Measurements from ENCODE around the gene FAM3C.

FAM3C gene

DNA sequence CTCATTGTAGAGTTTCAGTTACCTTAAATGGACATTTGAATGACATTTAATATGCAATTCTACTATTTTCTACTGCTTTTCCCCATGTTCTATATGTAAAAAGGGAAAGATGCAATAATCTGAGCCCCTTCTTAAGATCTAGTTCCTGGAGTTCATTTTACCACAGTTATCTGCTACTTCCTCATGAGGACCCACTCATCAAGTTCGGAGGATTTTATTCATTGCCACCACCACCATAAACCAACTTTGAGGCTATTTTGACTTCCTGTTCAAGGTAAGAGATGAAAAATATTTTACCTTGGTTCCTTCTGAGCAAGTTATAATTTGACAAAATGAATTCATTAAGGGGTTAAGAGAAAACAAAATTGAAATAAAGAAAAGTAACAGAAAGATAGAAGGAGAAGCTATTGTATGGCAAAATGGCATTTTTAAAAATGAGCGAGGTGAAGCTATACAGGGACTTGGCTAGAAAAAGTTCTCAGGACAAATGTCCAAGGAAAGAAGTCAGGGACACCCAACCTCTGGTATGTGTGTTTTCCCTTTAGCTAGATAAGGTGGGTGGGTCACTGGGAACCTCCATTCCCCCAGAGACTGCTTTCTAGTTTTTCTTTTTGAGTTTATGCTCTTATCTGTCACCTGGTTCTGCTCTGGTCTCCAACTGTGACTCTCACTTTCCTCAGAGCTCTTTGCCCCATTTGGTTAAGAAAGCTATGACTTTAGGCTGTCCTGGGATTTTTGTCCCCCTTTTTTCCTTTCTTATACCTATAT, 14.9 kb upstream of the FAM3C start:
- no peak for DNase-seq (ENCODE audit: low read depth, low spot score)

DNA sequence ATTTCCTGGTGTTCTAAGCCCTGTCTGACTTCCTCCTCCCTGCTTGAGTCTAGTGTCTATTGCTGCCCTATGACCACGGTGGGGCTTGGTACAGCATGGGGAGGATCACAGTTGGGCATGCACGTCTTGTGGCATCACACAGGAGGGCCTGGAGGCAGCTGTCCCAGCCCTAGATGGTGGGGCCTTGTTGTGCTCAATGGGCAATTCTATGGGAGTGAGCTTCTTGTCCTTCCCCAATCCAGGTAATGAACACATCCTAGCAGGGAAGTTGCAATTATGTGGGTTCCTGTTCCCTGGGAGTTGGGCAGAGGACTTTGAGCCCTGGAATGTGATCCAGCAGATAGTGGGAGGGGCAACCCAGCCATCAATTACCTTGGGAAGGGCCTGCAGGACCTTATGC, 10.8 kb upstream of the FAM3C start:
- DNase-seq (ENCODE audit: low read depth, low spot score): no peak

DNA sequence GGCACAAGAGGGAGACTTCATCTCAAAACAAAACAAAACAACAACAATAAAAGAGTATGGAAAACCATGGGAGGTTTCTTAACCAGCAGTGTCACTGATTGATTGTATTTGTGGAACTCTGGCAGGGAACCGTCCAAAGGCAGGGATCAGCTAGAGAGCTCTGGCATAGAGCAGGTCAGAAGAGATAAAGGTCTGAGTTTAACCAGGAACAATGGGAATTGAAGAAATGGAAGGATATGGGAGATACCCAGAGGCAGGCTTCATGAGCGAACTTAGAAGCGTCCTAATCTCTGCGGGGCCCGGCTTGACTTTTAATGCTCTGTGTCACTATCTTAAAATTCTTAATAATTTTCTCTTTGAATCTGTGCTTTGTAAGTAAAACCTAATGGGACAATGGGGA, 10.4 kb upstream of the FAM3C start:
- no peak for DNase-seq (ENCODE audit: low read depth, low spot score)

DNA sequence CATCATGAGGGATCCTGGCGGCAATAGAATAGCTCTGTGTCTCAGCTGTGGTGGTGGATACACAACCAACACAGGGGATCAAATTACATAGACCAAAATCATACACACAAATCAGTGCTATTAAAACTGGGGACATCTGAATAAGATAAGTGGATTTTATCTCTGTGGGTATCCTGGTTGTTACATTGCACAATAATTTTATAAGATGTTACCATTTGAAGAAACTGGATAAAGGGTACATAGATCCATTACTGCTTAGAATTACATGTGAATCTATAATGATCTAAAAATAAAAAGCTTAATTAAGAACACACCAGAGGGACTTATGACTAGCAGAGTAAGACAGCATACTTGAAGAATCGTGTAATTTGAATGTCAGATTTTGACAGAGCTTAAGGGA, 8.2 kb upstream of the FAM3C start:
- no peak for DNase-seq (ENCODE audit: low read depth, low spot score)

DNA sequence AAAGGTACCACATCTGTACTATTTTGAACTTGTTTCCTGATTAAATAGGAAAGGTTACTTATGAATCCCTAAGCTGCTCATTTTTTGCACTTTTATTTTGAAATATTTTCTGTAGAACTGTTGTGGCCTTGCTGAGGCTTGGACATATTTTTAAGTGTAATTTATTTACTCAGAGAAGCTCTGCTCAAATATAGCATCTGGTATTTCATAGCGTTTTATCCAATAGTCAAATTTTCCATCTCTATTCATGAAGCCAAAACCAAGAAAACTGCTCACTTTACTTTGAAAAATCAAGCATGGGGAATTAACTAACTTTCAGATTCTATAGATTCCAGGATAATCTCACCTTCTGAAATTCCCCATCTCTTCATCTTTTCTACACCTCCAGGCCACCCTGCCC, 6.6 kb upstream of the FAM3C start:
- DNase-seq (ENCODE audit: low read depth, low spot score): no peak

DNA sequence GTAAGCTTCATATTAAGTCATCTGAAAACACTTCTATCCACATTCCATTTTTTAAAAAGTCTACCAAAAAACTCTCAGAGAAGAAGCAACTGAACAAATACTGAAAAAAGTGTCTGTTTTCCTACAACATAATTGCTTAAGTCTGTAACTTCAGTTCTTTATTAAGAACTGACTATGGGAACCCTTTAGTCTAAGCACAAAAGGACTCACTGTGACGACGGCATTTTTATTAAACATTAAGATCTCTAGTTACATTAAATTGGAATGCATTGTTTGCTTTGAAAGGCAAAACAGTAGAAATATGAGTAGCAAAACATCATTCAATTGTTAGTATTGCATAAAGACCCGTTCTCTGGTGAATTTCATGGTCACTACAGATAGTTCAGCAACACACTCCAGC, 5.8 kb upstream of the FAM3C start:
- no peak for DNase-seq (ENCODE audit: low read depth, low spot score)

DNA sequence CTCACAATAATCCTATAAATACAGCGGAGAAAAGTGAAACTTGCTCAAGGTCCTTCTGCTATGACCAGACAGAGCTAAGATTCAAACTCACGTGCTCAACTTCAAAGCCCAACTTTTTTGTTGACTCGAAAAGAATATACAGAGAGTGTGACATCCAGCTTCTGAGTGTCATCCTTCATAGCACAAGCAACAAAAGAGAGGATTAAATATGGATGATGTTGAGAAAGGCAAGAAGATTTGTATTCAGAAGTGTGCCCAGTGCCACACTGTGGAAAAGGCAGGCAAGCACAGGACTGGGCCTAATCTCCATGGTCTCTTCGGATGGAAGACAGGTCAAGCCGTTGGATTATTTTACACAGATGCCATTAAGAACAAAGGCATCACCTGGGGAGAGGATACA, 2.1 kb upstream of the FAM3C start:
- no peak for DNase-seq (ENCODE audit: low read depth, low spot score)

DNA sequence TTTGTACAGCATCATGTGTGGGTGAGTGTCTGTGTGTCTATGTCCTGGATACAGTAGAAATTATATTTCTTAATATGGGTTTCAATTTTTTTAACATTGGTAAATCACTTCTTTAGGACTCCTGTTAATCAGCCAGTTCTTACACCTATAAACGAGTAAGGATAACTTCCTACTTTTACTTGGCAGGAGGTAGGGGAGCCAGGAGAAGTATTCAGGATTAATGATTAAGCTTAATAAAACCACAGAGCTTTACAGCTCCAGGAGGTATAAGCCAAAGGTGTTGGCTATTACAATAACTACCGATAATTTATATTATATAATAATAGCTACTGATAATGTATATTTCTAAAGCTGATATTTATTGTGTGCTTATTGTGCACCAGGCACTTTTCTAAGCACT, 1.7 kb upstream of the FAM3C start:
- no peak for DNase-seq (ENCODE audit: low read depth, low spot score)

DNA sequence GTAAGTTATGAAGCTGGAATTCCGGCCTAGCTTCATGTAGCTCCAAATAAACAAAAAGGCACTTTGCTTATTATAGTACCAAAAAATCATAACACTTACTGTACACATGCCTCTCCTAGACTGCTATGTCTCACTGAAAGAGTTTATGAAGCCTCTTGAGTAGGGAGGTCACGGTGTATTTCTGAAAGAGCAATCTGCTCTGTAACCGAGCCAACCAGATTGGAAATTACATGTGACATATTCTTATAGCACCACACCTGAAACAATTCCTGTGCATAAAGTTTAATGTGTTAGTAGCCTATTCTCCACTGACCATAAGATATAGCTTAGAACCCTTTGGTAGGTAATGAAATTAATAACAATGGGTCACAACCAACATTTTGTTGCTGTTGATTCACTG, 1.3 kb upstream of the FAM3C start:
- no peak for DNase-seq (ENCODE audit: low read depth, low spot score)

DNA sequence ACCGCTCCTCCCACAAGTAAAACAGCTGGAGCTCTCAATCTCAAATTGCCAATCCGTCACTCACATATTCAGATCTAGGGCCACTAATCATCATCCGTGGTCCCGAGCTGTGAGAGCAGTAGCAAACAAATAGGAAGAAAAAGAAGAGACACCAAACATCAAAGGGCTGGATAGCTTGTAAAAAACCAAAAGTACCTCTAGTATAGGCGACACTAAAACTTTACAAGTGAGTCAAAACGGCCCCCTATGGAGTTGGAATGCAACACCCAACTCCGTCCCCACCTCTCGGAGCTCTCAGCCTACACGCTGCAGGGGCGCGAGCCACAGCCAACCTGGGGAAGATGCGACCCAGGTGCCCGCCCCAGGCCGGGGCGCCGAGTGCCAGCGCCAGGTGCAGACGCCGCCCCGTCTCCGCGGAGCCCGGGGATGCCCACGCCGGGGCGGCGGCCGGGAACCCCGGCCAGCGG, 581 bp downstream of the FAM3C start:
- no peak for DNase-seq (ENCODE audit: low read depth, low spot score)

DNA sequence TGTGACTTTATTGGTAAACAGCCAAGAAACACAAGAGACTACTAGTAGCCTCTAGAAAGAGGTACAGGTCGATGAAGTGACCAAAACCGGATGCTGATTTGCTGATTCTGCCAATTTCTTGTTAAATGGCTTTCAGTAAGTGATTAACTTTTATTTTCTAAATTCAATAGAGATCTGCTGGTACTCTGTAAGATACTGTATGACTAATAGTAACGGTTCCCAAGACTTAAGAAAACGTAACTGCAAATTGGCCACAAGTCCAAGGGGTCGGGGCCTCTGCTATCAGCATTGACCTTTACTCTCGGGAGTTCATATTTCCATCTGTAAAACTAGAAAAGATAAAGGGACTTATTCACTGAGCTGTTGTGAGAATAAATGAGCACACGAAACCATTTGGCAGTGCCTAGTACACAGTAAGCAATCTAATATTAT, 1.4 kb downstream of the FAM3C start:
- DNase-seq (ENCODE audit: low read depth, low spot score): no peak

DNA sequence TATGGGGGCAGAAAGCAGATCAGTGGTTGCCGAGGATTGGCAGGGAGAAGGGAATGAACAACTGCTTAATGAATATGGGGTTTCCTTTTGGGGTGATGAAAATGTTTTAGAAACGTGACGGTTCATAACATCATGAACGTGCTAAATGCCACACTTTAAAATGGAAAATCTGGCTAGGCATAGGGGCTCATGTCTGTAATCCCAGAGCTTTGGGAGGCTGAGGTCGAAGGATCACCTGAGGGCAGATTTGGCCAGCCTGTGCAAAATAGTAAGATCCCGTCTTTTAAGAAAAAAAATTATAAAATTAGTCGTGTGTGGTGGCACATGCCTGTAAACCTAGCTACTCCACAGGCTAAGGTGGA, 3.1 kb downstream of the FAM3C start:
- no peak for DNase-seq (ENCODE audit: low read depth, low spot score)

DNA sequence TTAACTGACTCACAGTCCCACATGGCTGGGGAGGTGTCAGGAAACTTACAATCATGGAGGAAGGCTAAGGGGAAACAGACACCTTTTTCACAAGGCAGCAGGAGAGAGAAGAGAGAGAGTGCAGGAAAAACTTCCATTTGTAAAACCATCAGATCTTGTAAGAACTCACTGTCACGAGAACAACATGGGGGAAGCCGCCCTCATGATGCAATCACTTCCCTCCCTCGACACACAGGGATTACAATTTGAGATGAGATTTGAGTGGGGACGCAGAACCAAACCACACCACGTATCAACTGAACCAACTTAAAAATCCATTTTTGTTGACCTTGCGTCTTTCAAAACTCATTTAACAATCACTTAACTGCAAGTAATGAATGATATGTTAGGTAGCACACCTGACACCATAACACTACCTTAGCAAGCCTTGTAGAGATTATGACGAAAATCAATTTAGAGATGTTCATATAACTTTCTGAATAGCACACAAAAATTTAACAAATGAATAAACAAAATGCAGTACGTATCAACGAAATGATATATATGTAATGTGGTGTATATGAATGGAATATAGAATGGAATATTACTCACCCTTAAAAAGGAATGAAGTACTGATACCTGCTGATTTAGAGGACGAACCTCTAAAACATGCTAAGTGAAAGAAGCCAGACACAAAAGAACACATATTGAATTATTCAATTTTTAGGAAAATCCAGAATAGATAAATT, 3.7 kb downstream of the FAM3C start:
- no peak for DNase-seq (ENCODE audit: low read depth, low spot score)

DNA sequence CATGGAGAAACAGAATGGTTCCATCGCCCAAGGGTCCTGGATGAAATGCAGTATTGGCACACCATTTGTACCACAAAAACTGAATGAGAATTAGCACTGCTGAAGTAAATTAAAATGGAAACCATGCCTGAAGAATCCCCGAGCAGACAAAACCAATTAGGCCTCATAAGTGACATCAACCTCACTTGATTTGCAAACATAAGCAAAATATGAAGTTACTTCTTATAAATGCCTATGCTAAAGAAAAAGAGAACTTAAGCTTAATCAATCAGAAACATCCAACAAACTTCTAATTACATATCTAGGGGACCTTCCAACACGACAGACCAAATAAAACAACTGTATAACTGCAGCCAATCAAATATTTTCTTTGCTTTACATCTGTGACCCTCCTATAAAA, 4.4 kb downstream of the FAM3C start:
- no peak for DNase-seq (ENCODE audit: low read depth, low spot score)

DNA sequence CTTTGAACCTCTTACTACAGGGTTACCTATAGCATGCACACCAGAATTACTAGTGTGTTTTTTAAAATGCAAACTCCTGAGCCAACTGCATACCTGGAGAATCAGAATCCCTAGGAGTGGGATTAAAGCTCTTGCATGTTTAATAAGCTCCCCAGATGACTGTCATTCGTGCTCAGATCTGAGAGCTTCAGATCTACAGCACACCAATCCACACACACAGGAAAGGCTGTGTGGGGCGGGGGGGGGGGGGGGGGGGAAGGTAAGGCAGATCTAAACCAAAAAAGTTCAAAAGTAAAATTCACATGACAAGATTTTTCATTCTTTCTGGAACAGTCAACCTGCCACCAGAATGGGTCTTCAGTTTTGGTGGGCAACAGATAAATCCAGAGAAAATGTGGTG, 5.5 kb downstream of the FAM3C start:
- DNase-seq (ENCODE audit: low read depth, low spot score): no peak

DNA sequence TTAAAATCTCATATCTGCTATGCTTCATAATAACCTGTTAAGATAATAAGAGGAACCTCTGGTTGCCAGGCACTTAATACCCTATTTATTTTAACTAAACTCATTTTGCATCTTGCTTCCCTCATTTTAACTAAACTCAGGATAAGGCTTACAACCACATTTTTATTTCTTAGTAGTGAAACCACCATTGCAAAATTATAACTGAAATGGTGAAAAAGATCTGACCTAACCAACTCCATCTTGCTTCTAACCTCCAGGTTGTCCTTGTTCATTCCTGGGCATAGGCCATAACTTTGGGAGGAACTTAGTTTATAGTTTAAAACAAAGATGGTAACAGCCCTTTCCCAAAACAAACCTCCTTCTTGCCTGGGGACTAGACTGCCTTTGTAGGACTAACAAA, 6.0 kb downstream of the FAM3C start:
- no peak for DNase-seq (ENCODE audit: low read depth, low spot score)

DNA sequence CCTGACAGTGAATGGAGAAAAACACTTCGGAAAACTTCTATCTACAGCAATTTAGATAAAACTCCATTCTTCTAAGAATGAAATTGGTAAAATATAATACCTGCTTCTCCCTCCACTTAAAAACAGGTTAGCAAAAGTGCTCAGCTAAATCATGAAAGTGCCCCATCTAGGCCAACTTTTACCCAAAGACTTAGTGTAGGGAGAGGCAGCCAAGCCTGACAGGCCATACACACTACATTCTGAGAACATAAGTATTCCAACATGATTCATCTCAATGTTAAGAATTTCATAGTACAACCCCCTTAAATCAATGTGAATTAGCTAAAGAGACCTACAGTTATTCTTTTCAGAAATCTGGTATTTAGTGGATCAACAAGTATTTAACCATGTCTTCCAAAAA, 7.2 kb downstream of the FAM3C start:
- no peak for DNase-seq (ENCODE audit: low read depth, low spot score)

DNA sequence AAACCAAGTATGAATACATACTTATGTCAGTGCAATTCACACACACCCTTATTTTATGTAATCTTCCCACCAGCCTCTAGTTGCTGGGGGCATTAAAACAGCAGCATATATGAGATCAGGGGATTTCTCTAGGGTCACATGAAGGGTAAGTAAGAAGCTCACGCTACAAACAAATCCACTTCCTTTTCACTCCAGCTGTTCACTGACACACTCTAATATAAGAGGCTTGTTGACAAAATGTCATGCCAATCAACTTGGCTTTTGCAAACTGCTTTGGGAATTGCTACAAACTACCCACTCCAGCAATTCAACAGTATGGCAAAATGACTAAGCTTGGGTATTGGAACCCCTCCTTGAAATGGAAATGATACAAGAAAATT, 10.3 kb downstream of the FAM3C start:
- DNase-seq (ENCODE audit: low read depth, low spot score): no peak

DNA sequence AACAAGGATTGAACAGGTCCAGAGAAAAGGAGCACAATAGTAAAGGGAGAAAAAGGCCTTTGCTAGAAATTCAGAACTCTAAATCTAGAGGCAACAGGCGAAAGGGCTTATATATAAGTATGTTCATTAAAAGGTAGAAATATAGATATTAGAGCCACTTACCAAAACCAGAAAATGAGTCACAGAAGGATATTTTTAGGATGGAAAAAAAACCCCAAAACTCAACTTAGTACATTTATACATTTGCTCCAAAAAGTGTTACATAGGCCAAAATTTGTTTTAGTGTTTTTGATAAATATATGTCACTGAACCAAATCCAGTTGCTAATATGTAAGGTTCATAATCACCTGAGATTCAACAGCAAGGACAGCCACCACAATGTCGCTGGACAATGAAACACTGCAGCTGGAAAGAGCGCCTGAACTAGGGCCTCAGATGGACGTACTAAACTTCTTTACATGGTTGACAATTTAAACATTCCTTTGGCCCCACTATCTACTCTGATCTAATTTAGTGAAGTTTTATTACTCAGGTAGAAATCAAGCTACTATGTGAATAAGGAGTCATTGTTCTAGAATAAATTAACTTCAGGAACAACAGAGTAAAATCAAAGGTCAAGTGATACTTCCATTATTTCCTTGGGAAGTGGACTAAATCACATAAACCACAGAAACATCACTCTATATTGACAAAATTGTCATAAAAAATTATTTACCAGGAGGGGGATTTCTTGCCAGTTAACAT, 10.9 kb downstream of the FAM3C start:
- DNase-seq (ENCODE audit: low read depth, low spot score): no peak

DNA sequence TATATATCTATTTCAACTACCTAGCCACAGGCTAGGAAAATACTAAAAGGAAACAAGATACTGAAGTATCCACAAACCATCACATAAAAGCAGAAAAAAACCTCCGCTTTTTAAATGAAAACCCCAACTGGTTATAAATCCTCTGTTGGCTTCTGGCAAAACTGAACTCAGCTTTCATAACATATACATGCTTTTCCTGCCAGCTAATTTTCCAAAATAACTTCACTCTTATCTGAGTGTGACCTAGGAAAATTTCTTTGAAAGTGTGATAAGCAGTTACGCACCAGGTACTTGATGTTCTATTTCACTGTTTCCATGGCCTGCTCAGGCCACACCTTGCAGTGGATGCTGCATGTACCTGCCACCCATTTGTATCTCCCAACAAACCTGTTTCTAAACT, 11.8 kb downstream of the FAM3C start:
- no peak for DNase-seq (ENCODE audit: low read depth, low spot score)

DNA sequence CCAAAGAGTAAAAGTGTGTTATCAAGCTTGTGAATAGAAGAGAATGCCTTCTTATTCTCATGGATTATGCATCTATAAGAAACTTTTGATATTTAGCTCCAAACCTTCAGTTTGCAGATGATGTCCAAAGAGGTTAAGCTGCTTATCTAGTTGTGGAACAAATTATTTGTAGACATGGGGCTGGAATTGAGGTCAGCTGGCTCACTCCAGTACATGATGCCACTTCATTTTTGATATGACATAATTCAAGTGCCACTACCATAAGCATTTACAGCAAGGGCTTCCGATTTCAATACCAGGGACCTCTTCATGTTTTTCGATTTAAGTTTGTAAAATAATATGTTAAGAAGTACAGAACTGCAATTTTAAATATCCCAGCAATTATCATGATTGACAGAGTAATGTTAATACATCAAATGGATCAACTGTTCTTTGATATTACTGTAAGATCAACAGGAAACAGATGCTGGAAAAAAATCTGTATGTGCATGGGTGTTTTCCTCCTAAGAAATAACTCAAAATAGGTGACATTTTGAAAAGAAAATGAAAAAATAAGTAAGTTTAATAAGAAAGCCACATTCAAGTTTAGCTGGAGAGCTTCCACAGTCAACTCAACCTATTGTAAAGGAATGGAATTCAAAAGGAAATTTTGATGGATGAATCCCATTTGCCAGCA, 12.7 kb downstream of the FAM3C start:
- no peak for DNase-seq (ENCODE audit: low read depth, low spot score)

DNA sequence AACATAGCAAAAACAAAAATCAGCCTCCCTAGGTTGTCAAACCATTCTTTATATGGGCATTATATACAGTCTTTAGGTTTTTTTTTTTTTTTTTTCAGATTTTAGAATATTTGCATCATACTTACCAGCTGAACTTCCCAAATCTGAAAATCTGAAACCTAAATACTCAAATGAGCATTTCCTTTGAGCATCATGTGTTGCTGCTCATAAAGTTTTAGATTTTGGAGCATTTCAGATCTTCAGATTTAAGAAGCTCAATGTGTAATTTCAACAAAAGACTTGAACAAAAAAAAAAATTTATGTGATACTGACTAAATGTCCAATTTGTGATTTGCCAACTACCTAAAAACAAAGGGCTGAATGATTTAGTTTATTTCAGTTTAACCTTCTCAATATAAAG, 13.6 kb downstream of the FAM3C start:
- DNase-seq (ENCODE audit: low read depth, low spot score): no peak

All from brain pericyte (primary cell).